GM18508 (cell line): ENCODE data around the gene PEPD.

Experiments used
- ATAC-seq: cut with Tn5 transposase; IDR thresholded peaks from one replicate; pipeline ENCODE4 v1.9.1; 2021; ENCODE audit warnings: moderate number of reproducible peaks; ENCODE audit not compliant: insufficient read depth, unreplicated experiment

The PEPD gene

GRCh38 chr19:33412601-33413425 lies 108.8 kb downstream of the PEPD start:
- ATAC-seq = no peak

GRCh38 chr19:33411621-33412180 lies 109.9 kb downstream of the PEPD start:
- ATAC-seq = no peak

DNA sequence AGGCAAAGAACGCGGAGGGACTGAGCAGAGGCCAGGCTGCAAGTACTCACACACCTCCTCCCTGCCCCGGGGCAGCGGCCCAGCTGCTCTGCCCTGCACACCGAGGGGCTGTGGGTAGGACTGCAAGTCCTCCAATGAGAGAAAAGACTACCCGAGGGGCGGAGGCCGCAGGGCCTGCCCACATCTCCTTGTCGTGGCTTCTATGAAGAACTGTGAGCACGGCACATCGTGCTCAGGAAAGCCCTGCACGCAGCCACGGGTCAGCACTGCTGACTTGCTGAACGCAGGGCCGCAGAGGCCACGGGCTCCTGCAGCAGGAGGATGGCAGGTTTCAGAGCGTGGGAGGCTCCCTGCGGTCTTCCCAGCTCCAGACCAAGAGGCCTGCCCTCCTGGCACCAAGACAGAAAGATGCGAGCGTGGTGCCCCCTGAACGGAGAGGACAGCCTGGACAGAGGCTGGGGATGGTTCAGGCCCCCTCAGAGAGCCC lies 110.6 kb downstream of the PEPD start:
- ATAC-seq = no peak

GRCh38 chr19:33409906-33410685 lies 111.5 kb downstream of the PEPD start:
- no peak for ATAC-seq

DNA sequence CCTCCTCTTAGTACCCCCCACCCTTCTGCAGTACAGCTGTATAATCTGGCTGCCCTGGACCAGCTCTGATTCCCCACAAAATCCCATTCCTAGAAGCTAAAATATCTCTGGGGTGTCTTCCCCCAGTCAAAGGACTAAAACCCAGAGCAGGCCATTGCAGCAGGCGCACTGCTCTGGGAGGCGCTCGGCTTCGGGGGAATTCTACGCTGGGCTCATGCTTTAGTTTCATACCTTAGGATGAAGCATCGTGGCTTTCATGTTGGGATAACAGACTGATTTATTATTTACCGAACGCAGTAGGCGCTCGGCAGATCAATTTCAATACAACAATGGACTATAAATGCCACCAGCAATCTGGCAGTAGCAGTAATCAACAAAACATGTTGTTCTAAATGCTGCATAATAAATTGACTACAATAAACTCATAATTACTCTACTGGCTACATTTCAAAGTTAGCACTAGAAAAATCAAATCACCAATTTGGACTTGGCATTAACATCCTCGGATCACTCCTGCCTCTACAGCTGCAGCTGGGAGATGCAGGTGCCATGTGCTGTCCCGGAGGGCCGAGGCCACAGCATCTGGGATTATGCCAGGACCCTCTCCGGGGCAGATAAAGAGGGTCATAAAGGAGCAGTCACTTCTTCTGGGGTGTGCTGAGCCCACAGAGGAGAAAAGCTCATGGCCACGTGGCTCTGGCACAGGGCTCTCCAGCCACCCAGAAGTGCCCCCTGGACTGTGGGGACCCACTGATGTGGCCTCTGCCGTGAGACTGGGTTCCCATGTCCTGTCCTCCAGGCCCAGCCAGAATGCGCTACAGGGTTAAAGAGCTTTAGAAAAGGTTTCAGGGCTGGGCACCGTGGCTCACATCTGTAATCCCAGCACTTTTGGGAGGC lies 112.8 kb downstream of the PEPD start:
- ATAC-seq = no peak

DNA sequence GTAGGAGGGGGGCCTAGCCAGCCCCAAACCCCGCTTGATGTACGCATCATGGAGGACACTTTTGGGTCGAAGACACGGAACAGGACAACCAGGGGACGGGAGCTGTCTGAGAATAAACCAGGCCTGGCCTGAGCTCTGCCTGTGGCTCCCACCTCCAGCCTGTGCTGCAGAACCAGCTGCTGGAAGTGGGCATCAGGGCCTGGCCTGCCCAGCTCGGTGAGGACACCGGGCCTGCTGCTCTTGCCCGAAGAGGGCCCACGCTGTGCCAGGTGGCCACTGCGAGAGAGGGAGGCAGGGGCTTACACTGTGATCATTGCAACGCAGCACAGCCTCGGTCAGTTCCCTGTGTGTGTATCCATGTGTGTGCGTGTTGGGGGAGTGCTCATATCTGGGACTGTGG lies 113.5 kb downstream of the PEPD start:
- ATAC-seq = no peak

DNA sequence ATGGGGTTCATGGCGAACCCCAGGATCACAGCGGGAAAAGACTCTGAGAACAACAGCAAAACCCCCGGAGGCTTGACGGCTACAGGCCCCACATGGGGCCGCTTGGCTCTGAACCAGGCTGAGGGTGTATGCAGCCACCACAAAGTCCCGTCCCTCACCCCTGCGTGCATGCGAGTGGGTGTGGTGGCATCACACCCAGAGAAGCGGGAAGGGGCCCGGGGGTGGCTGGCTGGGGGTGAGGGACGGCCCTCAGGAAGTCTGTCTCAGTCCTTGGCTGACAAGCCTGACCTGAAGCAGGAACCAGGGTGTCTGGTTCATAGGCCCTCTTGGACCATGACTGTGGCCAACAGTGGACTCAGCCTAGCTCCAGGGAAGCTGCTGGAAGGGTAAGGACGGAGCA lies 113.9 kb downstream of the PEPD start:
- no peak for ATAC-seq

DNA sequence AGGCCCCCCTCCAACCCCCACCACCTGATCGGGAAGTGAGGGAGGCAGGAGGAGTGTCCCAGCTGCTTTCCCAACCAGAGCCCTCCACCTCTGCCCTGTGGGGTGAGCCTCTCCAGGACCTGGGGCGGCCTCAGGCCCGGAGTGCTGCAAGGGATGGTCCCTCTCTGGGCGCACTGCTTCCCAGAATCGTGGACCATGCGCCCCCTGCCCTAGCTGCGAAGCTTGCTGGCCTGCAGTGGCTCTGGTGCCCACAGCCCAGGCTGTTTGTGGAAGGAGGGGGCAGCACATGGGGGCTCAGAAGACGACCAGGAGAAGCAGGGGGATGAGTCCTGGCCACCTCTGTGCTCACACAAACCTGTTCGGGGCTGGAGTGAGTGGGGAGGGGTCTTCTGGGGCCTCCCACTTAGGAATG lies 114.4 kb downstream of the PEPD start:
- no peak for ATAC-seq

GRCh38 chr19:33406521-33407139 lies 115.0 kb downstream of the PEPD start:
- ATAC-seq = no peak

DNA sequence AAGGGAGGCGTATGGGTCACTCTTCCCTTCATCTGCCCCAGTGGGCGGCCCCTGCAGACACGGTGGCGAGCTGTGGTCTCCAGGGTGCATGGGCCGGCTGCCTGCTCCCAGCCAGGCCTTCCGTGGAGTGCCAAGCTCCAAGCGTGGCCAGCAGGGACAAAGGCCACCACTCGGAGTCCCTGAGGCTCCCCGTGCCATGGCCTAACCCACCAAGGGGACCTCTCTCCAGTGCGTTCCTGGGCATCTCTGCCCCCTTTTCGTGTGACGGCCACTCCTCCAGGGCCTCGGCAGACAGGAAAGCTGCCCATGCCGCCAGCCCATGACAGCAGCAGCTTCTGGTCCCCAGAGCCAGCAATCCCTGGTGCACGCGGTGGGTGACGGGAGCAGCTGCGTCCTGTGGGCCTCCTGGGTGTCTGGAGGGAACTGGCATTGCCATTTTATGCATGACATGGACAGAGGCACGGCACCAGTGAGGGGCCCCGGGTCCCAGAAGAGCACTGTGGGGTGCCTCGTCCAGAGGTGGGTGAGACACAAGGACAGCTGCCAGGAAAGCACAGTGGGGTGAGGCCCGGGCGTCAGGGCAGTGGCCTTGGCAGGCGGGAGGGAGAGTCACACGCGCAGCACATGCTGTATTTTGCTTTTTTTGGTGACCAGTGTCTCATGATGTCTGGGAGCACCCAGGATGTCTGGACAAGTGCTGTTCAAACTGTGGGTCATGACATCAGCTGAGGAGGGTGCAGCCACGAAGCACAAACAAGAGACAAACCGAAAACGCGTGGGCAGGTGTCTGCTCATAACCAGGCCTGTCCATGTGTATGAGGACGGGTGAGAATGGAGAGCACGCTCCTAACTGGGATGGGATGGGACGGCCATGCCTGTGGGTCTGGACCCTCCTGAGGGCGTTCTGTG lies 115.8 kb downstream of the PEPD start:
- no peak for ATAC-seq

DNA sequence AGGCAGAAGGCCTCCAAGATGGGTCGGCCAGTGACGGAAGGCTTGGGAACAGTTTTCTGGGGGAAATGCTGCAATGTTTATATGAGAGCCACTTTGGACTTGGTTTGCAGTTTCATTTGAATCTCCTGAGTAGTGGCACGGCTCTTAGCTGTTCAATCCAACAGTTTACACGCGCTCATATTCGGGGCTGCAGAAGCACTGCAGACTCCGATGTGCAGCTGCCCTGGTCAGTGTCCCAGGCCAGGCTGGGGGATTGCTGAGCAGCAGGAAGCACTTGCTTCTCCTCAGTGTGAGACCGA lies 116.4 kb downstream of the PEPD start:
- no peak for ATAC-seq

GRCh38 chr19:33404506-33405253 lies 116.9 kb downstream of the PEPD start:
- ATAC-seq = no peak

- ATAC-seq = no peak
Measured at GRCh38 chr19:33403973-33404304, 117.7 kb downstream of the PEPD start.

GRCh38 chr19:33403221-33403972 lies 118.2 kb downstream of the PEPD start:
- ATAC-seq = no peak

DNA sequence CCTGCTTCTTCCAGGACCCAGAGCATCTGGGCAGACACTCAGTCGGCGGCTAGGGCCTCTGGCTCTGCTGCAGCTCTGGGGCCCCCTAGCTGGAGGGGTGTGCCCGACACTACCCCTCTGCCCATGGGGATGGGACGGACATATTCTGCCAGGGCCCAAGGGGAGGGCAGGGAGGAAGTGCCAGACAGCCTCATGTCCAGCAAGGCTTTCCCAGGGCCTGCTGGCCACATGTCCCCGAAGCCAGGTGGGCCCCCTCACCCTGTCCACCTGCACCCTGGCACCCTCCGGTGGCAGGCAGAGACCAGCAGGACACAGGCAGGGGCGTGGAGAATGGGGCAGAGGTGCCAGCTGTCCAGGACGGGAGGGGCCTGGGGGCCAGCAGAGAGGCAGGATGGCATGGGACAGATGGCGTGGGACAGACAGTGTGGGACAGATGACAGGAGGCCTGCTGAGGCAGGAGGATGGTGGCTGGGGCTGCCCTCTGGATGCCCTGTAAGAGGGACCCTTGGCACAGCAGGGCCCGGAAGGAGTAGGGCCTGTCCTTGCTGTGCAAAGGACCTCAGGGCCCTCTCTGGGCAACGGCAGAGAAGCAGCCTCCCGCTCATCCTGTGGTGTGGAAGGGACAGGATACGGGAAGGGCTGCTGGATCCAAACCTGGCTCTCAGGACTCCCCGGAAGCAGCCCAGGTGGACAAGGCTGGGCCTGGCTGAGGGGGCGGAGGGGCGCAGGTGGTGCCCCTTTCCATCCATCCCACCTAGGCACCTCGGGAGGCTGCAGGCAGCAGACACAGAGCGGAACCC lies 119.0 kb downstream of the PEPD start:
- no peak for ATAC-seq

- no peak for ATAC-seq
Measured at GRCh38 chr19:33401683-33402420, 119.7 kb downstream of the PEPD start.
